Measurements from ENCODE around the gene TRAF6. TPM values are rescaled to one million over a fixed set of nuclear protein-coding genes. Genes with fewer than 3 reads are reported as not detected.

The TRAF6 gene
- total and polyA plus RNA-seq, 4 donors, result 2.4 to 7.8 (median 5.3) TPM

GRCh38 chr11:36478700-36479329 is 31.3 kb downstream of the TRAF6 start:
- no peak for DNase-seq (ENCODE audit: low spot score)

More at GRCh38 chr11:36478700-36479329, 31.3 kb downstream of the TRAF6 start:
- WGBS, result 52% methylated on average over 2 of the region's 2 CpGs
- H3K27me3 ChIP-seq (ENCODE audit: control insufficient read depth in 4 of 4, insufficient read depth in 4 of 4, low read length in 3 of 4), result no peaks in the 10 kb centered on the region
- H3K27ac ChIP-seq (ENCODE audit: low read depth in 1 of 2, low read length in 2 of 2), result no peak overlapping the region
- H3K36me3 ChIP-seq (ENCODE audit: control insufficient read depth in 4 of 4, insufficient read depth in 3 of 4, low read depth in 1 of 4, low read length in 3 of 4), result peaks cover 0 to 4% (median 2%) of the 10 kb centered on the region in 4 donors
- no peaks in the 10 kb centered on the region for H3K4me1 ChIP-seq (ENCODE audit: control insufficient read depth in 4 of 4, insufficient read depth in 4 of 4, low read length in 3 of 4)
- H3K9ac ChIP-seq (ENCODE audit: low read depth in 1 of 2, low read length in 2 of 2), result no peak overlapping the region
- no peak for TF ChIP-seq ATF3 (IDR thresholded peaks at IDR 0.05)
- TF ChIP-seq MAX (IDR thresholded peaks at IDR 0.05), result no peak
- no peak for TF ChIP-seq JUND (IDR thresholded peaks at IDR 0.05)
- TF ChIP-seq GABPA (IDR thresholded peaks at IDR 0.05 in 1 of 2, conservative IDR thresholded peaks at IDR 0.05 in 1 of 2), result no peak
- TF ChIP-seq EGR1 (IDR thresholded peaks at IDR 0.05; ENCODE audit: low read depth in 2 of 2), result no peak
- TF ChIP-seq RAD21 (IDR thresholded peaks at IDR 0.05), result peak; percentile 76 to 78
- TF ChIP-seq HNF4A (conservative IDR thresholded peaks at IDR 0.05), result no peak
- no peak for TF ChIP-seq FOXA2 (IDR thresholded peaks at IDR 0.05)
- no peak for TF ChIP-seq FOXA1 (IDR thresholded peaks at IDR 0.05)
- no peak for TF ChIP-seq RXRA (IDR thresholded peaks at IDR 0.05)
- TF ChIP-seq HNF4G (IDR thresholded peaks at IDR 0.05), result no peak
- no peak for TF ChIP-seq NR2F2 (IDR thresholded peaks at IDR 0.05)
- TF ChIP-seq TAF1 (conservative IDR thresholded peaks at IDR 0.05), result no peak
- TF ChIP-seq ZBTB33 (IDR thresholded peaks at IDR 0.05), result no peak
- TF ChIP-seq CTCF (IDR thresholded peaks at IDR 0.05; ENCODE audit: low read depth, low read length, missing input control), result peak; percentile 44
- TF ChIP-seq REST (IDR thresholded peaks at IDR 0.05), result no peak
- no peaks in the 10 kb centered on the region for H3K9me3 ChIP-seq (ENCODE audit: control insufficient read depth in 4 of 4, low read length in 3 of 4)
- H3K4me3 ChIP-seq (ENCODE audit: low read depth in 1 of 3, low read length in 3 of 3), result no peak overlapping the region
